ENCODE data around the gene FARS2.

GRCh38 chr6:5353971-5354370, 92.7 kb downstream of the FARS2 start:
- TF ChIP-seq, protein P1, sequence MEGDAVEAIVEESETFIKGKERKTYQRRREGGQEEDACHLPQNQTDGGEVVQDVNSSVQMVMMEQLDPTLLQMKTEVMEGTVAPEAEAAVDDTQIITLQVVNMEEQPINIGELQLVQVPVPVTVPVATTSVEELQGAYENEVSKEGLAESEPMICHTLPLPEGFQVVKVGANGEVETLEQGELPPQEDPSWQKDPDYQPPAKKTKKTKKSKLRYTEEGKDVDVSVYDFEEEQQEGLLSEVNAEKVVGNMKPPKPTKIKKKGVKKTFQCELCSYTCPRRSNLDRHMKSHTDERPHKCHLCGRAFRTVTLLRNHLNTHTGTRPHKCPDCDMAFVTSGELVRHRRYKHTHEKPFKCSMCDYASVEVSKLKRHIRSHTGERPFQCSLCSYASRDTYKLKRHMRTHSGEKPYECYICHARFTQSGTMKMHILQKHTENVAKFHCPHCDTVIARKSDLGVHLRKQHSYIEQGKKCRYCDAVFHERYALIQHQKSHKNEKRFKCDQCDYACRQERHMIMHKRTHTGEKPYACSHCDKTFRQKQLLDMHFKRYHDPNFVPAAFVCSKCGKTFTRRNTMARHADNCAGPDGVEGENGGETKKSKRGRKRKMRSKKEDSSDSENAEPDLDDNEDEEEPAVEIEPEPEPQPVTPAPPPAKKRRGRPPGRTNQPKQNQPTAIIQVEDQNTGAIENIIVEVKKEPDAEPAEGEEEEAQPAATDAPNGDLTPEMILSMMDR (conservative IDR thresholded peaks at IDR 0.05 in 1 of 2, IDR thresholded peaks at IDR 0.05 in 1 of 2; ENCODE audit: low read depth in 1 of 2, low read length in 2 of 2): no peak
- TF ChIP-seq EZH2 (IDR thresholded peaks at IDR 0.05; ENCODE audit: low read length, missing control alignments): no peak

All from fibroblast of lung (primary cell).